Stimulated activated CD4-positive, alpha-beta T cell treated with anti-CD3 and anti-CD28 coated beads, Interleukin-15, amount 100 ng/mL, for 1 hour (primary cell): ENCODE results near the gene ACCS.

Experiments used
- DNase-seq, 2 donors: peaks; one replicate each; pipeline ENCODE4 v3.0.0-alpha.2; 2020; ENCODE audit warnings: low read depth in 1 of 2, low spot score in 1 of 2

Gene ACCS

GRCh38 chr11:44088871-44089270 is 22.8 kb downstream of the ACCS start:
- no peak for DNase-seq

GRCh38 chr11:44090539-44090938 is 24.5 kb downstream of the ACCS start:
- no peak for DNase-seq

DNA sequence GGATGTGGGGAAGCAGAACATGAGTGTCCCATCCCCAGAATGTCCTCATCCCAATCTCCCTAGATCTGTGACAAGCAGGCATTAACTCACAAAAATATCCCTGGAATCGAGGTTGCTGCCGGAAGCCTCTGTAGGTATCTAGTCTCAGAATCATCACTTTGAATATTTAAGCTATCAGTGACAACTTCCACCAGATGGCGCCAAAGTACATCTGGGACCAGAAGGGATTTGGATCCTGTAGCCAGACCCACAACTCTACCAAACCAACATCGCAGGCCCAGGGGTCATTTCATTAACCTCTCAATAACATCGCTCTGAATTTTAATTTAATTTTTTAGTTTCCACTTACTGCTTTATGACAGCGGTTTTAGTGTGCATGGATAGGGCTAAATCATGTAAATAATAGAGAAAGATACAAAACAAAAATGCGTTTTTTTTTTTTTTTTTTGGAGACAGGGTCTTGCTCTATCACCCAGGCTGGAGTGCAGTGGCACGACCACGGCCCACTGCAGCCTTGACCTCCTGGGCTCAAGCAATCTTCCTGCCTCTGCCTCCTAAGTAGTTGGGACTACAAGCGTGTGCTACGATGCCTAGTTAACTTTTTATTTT is 28.3 kb downstream of the ACCS start:
- DNase-seq: peak; percentile 25 to 50

DNA sequence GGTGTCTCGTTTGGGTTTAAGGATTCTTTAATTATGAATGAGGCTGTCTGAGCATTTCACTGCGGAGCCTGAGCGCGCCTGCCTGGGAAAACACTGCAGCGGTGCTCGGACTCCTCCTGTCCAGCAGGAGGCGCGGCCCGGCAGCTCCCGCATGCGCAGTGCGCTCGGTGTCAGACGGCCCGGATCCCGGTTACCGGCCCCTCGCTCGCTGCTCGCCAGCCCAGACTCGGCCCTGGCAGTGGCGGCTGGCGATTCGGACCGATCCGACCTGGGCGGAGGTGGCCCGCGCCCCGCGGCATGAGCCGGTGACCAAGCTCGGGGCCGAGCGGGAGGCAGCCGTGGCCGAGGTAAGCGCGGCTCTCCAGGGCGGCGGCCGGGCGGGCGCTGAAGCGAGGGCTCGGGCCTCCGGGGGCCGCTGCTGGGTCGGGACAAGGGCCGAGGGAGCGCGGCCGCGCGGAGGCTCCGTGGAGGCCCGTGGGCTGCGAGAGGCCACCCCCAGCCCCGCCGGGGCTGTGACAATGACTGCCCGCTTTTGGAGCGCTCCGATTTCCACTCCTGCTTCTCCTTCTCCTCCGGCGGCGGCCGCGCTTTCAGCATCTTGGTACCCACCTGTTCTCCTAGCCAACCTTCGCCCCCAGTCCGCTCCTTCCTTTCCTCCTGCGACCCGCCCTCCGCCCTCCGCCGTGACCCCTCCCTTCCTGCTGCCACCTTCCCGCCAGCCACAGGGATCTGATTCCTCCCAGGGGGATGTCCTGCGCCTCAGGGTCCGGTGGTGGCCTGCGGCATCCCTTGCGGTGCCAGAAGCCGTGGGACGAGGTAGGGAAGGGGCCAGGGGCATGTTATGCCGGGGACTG is 29.7 kb downstream of the ACCS start, which contains the start of gene EXT2:
TSS of gene EXT2 (plus strand) at position 173 of the 854 bp plus-strand sequence. CDS start 12,035 bp downstream, outside the sequence.
- DNase-seq: peak; percentile 74 to 79

GRCh38 chr11:44096360-44097185 is 30.5 kb downstream of the ACCS start:
- DNase-seq: no peak

GRCh38 chr11:44097821-44098220 is 31.8 kb downstream of the ACCS start:
- no peak for DNase-seq

DNA sequence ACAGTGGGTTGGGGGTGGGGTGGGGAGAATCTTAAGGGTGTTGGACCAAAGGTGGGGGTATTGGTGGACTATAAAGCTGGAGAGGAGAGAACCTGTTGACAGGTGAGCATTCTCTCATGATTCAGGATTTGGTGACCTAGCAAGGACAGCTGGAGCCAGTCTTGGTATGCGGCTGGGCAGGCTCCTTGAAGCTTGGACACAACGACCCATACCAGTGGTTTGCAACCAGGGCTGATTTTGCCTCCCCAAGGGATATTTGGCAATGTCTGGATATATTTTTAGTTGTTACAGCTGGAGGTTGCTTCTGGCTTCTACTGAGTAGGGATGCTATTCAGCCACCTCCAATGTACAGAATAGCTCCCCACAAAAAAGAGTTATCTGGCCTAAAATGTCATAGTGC is 35.0 kb downstream of the ACCS start:
- DNase-seq: no peak

GRCh38 chr11:44104481-44105294 is 38.6 kb downstream of the ACCS start:
- DNase-seq: no peak

DNA sequence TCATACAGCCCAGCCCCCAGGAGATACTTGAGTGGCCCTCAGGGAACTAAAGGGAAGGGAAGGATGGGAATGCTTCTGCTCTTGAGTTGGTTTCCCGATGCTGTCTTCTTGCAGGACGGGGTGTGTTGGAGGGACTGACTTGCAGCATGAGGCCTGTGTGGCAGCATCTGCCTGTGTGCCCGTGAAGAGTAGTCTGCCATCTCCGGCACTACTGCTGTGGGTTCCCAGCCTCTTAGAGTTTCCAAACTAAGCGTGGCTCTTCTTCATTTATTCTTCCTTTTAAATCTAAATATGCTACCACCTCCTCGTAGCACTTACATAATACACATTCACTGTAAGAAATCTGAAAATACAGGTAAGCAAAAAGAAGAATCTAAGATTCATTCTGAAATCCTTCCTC is 42.2 kb downstream of the ACCS start:
- no peak for DNase-seq

GRCh38 chr11:44110231-44110679 is 44.2 kb downstream of the ACCS start:
- DNase-seq: peak in 1 of 2 donors; percentile 21

- DNase-seq: no peak
Observed at GRCh38 chr11:44112091-44112821, 46.2 kb downstream of the ACCS start.

GRCh38 chr11:44113018-44113417 is 46.9 kb downstream of the ACCS start:
- DNase-seq: no peak

DNA sequence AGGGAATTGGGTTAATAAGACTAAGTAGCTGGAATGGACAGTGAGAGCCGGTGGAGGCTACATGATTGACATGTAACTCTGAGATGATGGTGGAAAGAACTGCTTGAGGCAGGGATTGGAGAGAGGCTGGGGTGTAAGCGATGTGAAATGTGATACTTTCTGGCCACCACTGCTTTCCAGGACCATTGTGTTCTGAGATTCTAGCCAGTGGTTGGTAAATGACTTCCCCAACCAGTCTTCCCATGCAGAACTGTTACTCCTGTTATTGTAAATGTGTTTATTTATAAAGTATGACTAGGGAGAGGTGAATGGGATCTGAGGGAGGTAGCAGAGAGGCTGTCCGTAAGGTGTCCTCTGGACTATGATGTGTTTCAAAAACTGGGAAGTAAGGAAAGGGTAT is 47.5 kb downstream of the ACCS start:
- no peak for DNase-seq

- DNase-seq: no peak
Observed at GRCh38 chr11:44116234-44116830, 50.3 kb downstream of the ACCS start.

DNA sequence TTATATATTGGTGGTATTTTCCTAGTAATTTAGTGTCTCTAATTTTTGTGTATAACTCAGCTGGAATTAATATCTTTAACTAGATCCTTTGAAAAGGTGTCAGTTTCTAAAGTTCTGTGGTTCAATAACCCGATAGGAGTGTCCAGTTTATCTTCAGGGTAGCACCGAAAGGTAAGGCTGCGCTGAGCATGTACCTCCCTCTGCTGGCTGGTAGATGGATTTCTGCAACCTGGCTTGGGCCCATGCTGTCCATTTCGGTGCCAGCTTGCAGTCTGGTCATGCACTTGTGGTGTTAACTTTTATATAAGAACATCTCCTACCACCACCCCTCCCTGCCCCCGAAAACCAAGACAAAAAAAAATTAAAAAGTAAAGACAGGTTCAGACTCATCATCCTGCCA is 54.1 kb downstream of the ACCS start:
- no peak for DNase-seq

DNA sequence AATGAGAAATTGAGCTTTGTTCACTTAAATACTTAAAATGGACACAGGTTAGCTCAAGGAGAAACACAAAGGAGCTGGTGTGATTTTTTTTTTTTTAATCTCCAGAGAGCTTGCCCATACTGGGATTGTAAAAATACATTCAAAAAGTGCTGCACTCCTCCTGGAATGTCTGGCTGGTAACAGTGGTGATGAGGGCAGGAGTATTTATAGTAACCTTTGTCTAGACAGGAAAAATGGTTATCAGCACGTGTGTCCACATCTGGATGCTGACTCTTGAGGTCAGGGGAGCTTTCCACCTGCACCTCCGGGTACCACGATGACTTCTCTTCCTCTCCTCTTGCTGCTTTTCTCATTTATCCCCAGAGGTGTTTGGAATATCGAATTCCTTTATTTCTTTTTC is 59.5 kb downstream of the ACCS start:
- DNase-seq: no peak

GRCh38 chr11:44126304-44126703 is 60.2 kb downstream of the ACCS start:
- no peak for DNase-seq

GRCh38 chr11:44127130-44127529 is 61.1 kb downstream of the ACCS start:
- DNase-seq: no peak

DNA sequence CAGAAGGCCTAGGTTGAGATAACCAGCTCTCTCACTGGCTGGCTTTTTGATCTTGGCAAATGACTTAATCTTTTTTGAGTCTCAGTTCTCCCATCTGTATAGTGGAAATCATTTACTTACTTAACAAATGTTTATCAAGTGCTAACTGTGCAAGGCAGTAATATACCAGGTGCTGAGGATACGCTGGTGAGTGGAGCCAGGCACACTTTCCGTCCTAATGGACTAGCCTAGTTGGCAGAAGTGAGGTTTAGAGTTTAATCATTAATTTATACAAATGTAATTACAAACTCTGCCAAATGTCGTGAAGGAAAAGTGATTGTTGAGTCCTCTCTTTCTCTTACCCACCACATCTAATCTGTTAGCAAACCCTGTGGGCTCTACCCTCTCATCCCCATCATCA is 62.7 kb downstream of the ACCS start:
- DNase-seq: no peak

DNA sequence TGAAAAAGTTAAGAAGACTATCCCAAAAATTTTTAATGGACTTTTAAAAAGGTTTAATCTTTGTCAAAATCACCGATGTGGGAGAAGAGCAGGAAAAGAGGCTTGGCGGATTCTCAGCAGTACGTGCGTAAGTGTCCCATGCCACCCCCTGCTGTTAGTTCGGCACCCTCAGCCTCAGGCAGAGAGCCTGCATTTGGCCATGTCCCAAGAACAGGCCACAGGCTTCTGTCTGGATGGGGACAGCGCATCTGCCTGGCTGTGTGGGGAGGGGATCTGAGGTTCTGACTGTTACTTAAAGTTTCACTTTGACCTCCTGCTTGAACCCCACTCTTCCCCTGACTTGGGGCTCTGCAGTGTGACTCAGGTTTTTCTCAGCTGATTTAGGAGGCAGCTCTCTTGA is 64.7 kb downstream of the ACCS start:
- no peak for DNase-seq
